Pancreas (tissue), 10 donors: ENCODE measurements around the gene SMIM35. TPM values are rescaled to one million over a fixed set of nuclear protein-coding genes. Genes with fewer than 3 reads are reported as not detected.

Experiments used
- ATAC-seq, 4 donors: fragments of 200-7000 bp; cut with Tn5 transposase; one replicate each; pipeline versions ENCODE4 v1.8.0 to v1.9.1; 2020; ENCODE audit warnings: mild to moderate bottlenecking in 4 of 4, moderate library complexity in 4 of 4
- DNase-seq, 6 donors: peaks; one replicate each; pipeline ENCODE4 v3.0.0-alpha.2; 2020
- FAIRE-seq: peaks from 2 replicates; lab custom pipeline; 2012; peaks lifted over from hg19 to GRCh38; lab: Jason Lieb, UNC
- H3K27ac ChIP-seq, 4 donors: fragments of 200-600 bp; sonication (generic); 1 replicate in 3 of 4; 2 replicates in 1 of 4; pipeline versions ENCODE4 v1.5.0 to v1.8.0; 2020
- H3K27me3 ChIP-seq, 4 donors: fragments of 200-600 bp; one replicate each; pipeline ENCODE4 v1.8.0; 2021
- H3K36me3 ChIP-seq, 3 donors: fragments of 200-600 bp; sonication (generic) in 1 of 3; one replicate each; pipeline versions ENCODE4 v1.5.0 to v1.8.0; 2020 to 2021
- H3K4me1 ChIP-seq, 3 donors: fragments of 200-600 bp; one replicate each; pipeline ENCODE4 v1.8.0; 2021
- H3K4me3 ChIP-seq, 4 donors: fragments of 200-600 bp; sonication (generic) in 2 of 4; one replicate each; pipeline versions ENCODE4 v1.5.0 to v1.8.0; 2020 to 2021
- H3K9me3 ChIP-seq, 4 donors: fragments of 200-600 bp; one replicate each; pipeline ENCODE4 v1.8.0; 2021
- CTCF ChIP-seq, 4 donors: fragments of 200-600 bp; sonication (generic) in 3 of 4; IDR thresholded peaks; one replicate each; pipeline versions ENCODE4 v1.5.0 to v1.8.0; 2021; ENCODE audit warnings: antibody characterized with exemption in 4 of 4
- WGBS, 2 donors: extraction: QIAGEN DNeasy Blood & Tissue Kit; methylation state at CpG; one replicate each; pipeline ENCODE4 v1.1.7; 2013; 5-methylcytosine and 5-hydroxymethylcytosine counted together
- intact Hi-C, 3 donors: fragments of 100-400 bp; cut with DNase I; formaldehyde crosslinking; loops; one replicate each; pipeline versions ENCODE4 v1.11.1 to v1.14.2; 2022
- polyA plus RNA-seq, 2 donors: library from polyadenylated mRNA; stranded (reverse); fragments of 200-250 nt; gene quantifications; one replicate each; pipeline ENCODE4 v1.2.3, GENCODE V29; 2013
- total RNA-seq, 6 donors: library from RNA; stranded (reverse); fragmentation: NEBNext Ultra II Directional in 4 of 6; extraction: Animal tissue kit (Norgen Biotek cat#: 25700) in 4 of 6; gene quantifications; one replicate each; pipeline versions ENCODE4 v1.2.1 to v1.2.4, GENCODE V29; 2021 to 2023
- donor health status: healthy with polysubstance abuse.
- donor health status: DM: no; HTN: no; CAD: no; lungs with moderate emphysema.
- donor health status: DM: no; HTN: no; CAD: no.
- donor health status: control.
- donor health status: control.
- donor health status: Bipolar disorder and iron deficiency.
- donor health status: DM: yes; HTN: yes; CAD: no.
- donor health status: DM: no; HTN: no; CAD: no.
- donor health status: DM: no; HTN: no; CAD: no.
- donor health status: DM: yes; HTN: yes; CAD: no.

The SMIM35 gene
- total and polyA plus RNA-seq, 8 donors, result 0.02 TPM; not detected in 7

DNA sequence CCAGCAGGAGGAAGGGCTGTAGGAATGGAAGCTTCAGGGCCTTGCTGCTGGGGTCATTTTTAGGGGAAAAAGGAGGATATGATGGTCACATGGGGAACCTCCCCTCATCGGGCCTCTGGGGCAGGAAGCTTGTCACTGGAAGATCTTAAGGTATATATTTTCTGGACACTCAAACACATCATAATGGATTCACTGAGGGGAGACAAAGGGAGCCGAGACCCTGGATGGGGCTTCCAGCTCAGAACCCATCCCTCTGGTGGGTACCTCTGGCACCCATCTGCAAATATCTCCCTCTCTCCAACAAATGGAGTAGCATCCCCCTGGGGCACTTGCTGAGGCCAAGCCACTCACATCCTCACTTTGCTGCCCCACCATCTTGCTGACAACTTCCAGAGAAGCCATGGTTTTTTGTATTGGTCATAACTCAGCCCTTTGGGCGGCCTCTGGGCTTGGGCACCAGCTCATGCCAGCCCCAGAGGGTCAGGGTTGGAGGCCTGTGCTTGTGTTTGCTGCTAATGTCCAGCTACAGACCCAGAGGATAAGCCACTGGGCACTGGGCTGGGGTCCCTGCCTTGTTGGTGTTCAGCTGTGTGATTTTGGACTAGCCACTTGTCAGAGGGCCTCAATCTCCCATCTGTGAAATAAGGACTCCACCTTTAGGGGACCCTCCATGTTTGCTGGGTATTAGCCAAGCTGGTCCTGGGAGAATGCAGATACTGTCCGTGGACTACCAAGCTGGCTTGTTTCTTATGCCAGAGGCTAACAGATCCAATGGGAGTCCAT is 86.5 kb downstream of the SMIM35 start:
- intact Hi-C loops, result no loop called here
- H3K9me3 ChIP-seq, result no peaks in the 10 kb centered on the region
- H3K27ac ChIP-seq, result no peak overlapping the region
- H3K4me1 ChIP-seq, result no peaks in the 10 kb centered on the region
- ATAC-seq (no peak), FAIRE-seq (no peak), DNase-seq (no peak)
- H3K36me3 ChIP-seq, result no peaks in the 10 kb centered on the region
- H3K4me3 ChIP-seq, result no peak overlapping the region
- H3K27me3 ChIP-seq, result no peaks in the 10 kb centered on the region
- no peak for TF ChIP-seq CTCF (IDR thresholded peaks at IDR 0.05)
- 81 to 86% methylated on average over 4 of the region's 4 CpGs for WGBS, 2 donors

DNA sequence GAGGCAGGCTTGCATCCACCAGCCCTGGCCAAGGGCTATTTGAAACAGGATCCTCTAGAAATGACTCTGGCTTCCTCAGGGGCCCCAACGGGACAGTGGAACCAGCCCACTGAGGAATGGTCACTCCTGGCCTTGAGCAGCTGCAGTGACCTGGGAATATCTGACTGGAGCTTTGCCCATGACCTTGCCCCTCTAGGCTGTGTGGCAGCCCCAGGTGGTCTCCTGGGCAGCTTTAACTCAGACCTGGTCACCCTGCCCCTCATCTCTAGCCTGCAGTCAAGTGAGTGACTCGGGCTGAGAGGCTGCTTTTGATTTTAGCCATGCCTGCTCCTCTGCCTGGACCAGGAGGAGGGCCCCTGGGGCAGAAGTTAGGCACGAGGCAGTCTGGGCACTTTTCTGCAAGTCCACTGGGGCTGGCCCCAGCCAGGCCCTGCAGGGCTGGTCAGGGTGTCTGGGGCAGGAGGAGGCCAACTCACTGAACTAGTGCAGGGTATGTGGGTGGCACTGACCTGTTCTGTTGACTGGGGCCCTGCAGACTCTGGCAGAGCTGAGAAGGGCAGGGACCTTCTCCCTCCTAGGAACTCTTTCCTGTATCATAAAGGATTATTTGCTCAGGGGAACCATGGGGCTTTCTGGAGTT is 87.3 kb downstream of the SMIM35 start:
- intact Hi-C loops, result no loop called here
- Histone ChIP-seq H3K27me3 (no peaks in the 10 kb centered on the region), H3K36me3 (no peaks in the 10 kb centered on the region), H3K9me3 (no peaks in the 10 kb centered on the region), H3K4me3 (no peak overlapping the region), H3K27ac (no peak overlapping the region), H3K4me1 (no peaks in the 10 kb centered on the region)
- no peak for TF ChIP-seq CTCF (IDR thresholded peaks at IDR 0.05)
- 70 to 78% methylated on average over 3 of the region's 3 CpGs for WGBS, 2 donors
- DNase-seq, result no peak
- no peak for ATAC-seq
- no peak for FAIRE-seq

DNA sequence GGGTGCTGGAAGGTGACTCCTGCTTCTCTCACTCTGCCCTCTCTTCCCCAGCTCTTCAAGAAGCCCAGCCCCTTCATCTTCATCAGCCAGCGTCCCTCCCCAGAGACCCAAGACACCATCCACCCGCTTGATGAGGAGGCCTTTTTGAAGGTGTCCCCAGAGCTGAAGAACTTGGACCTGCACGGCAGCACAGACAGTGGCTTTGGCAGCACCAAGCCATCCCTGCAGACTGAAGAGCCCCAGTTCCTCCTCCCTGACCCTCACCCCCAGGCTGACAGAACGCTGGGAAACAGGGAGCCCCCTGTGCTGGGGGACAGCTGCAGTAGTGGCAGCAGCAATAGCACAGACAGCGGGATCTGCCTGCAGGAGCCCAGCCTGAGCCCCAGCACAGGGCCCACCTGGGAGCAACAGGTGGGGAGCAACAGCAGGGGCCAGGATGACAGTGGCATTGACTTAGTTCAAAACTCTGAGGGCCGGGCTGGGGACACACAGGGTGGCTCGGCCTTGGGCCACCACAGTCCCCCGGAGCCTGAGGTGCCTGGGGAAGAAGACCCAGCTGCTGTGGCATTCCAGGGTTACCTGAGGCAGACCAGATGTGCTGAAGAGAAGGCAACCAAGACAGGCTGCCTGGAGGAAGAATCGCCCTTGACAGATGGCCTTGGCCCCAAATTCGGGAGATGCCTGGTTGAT is 88.0 kb downstream of the SMIM35 start:
- intact Hi-C loops, result no loop called here
- TF ChIP-seq CTCF (IDR thresholded peaks at IDR 0.05), result no peak
- H3K27me3 ChIP-seq, result no peaks in the 10 kb centered on the region
- no peaks in the 10 kb centered on the region for H3K36me3 ChIP-seq
- DNase-seq (no peak), FAIRE-seq (no peak), ATAC-seq (no peak)
- H3K4me3 ChIP-seq, result no peak overlapping the region
- no peaks in the 10 kb centered on the region for H3K9me3 ChIP-seq
- WGBS, 2 donors, result 65 to 78% methylated on average over 10 of the region's 10 CpGs
- no peak overlapping the region for H3K27ac ChIP-seq
- H3K4me1 ChIP-seq, result no peaks in the 10 kb centered on the region

- FAIRE-seq, result no peak
- no peak for ATAC-seq
- H3K9me3 ChIP-seq, result no peaks in the 10 kb centered on the region
- H3K27me3 ChIP-seq, result no peaks in the 10 kb centered on the region
- 86 to 91% methylated on average over 9 of the region's 9 CpGs for WGBS, 2 donors
- H3K4me3 ChIP-seq, result no peak overlapping the region
- intact Hi-C loops, result no loop called here
- no peaks in the 10 kb centered on the region for H3K4me1 ChIP-seq
- DNase-seq, result no peak
- no peak for TF ChIP-seq CTCF (IDR thresholded peaks at IDR 0.05)
- H3K27ac ChIP-seq, result no peak overlapping the region
- H3K36me3 ChIP-seq, result no peaks in the 10 kb centered on the region
Measured at GRCh38 chr11:117997823-117998579, 88.8 kb downstream of the SMIM35 start.
